Measurements from ENCODE around the gene SUSD2.
"Not testable (repeated sequence)": the region's sequence is repeated elsewhere in the genome, so short reads cannot be mapped to it uniquely, and the experiment has no call there.

Gene SUSD2

GRCh38 chr22:24181088-24181995, at the start of gene SUSD2:
Gene SUSD2, plus strand, starts transcription at chr22:24181487. Its CDS starts 33 bp downstream, at chr22:24181520.
- no peak for DNase-seq (ENCODE audit: low spot score)

- DNase-seq (ENCODE audit: low spot score): no peak
These were observed 47.9 kb upstream of the SUSD2 start for GRCh38 chr22:24133187-24133965.

GRCh38 chr22:24134090-24134846, 47.0 kb upstream of the SUSD2 start:
- DNase-seq (ENCODE audit: low spot score): no peak

- not testable (repeated sequence) for DNase-seq (ENCODE audit: low spot score)
These were observed 44.8 kb upstream of the SUSD2 start for GRCh38 chr22:24136533-24136932.

GRCh38 chr22:24137595-24137994, 43.7 kb upstream of the SUSD2 start:
- no peak for DNase-seq (ENCODE audit: low spot score)

GRCh38 chr22:24138649-24139420, 42.5 kb upstream of the SUSD2 start:
- no peak for DNase-seq (ENCODE audit: low spot score)

GRCh38 chr22:24140357-24140756, 40.9 kb upstream of the SUSD2 start:
- DNase-seq (ENCODE audit: low spot score): no peak

- DNase-seq (ENCODE audit: low spot score): no peak
These were observed 39.7 kb upstream of the SUSD2 start for GRCh38 chr22:24141586-24141985.

- no peak for DNase-seq (ENCODE audit: low spot score)
These were observed 39.0 kb upstream of the SUSD2 start for GRCh38 chr22:24142241-24142640.

- DNase-seq (ENCODE audit: low spot score): no peak
These were observed 38.5 kb upstream of the SUSD2 start for GRCh38 chr22:24142831-24143230.

GRCh38 chr22:24144056-24144777, 37.1 kb upstream of the SUSD2 start:
- DNase-seq (ENCODE audit: low spot score): no peak

- no peak for DNase-seq (ENCODE audit: low spot score)
These were observed 36.6 kb upstream of the SUSD2 start for GRCh38 chr22:24144778-24145085.

GRCh38 chr22:24145446-24146193, 35.7 kb upstream of the SUSD2 start:
- DNase-seq (ENCODE audit: low spot score): no peak

- peak; percentile 9 for DNase-seq (ENCODE audit: low spot score)
These were observed 35.1 kb upstream of the SUSD2 start for GRCh38 chr22:24146194-24146616.

GRCh38 chr22:24146791-24147353, 34.4 kb upstream of the SUSD2 start:
- no peak for DNase-seq (ENCODE audit: low spot score)

- no peak for DNase-seq (ENCODE audit: low spot score)
These were observed 33.6 kb upstream of the SUSD2 start for GRCh38 chr22:24147666-24148065.

GRCh38 chr22:24148266-24149197, 32.8 kb upstream of the SUSD2 start:
- no peak for DNase-seq (ENCODE audit: low spot score)

- no peak for DNase-seq (ENCODE audit: low spot score)
These were observed 32.1 kb upstream of the SUSD2 start for GRCh38 chr22:24149198-24149590.

- DNase-seq (ENCODE audit: low spot score): peak; percentile 24
These were observed 27.9 kb upstream of the SUSD2 start for GRCh38 chr22:24153353-24153752.
